ENCODE data around the gene LIPG.

Gene LIPG

GRCh38 chr18:49563701-49564517, 2.1 kb downstream of the LIPG start:
- ChIA-PET POLR2A (ENCODE audit: low non-redundant PET) (interaction anchor here (1.1 kb wide), 1 partner anchor 45 kb away, joined by 3 read pairs; no protein-coding TSS in a partner anchor), CTCF (no interaction called here)
- H3K27ac ChIP-seq: no peak overlapping the region; the same call in 1 of the 2 replicates
- no peak for TF ChIP-seq CTCF (conservative IDR thresholded peaks at IDR 0.05; ENCODE audit: low read depth)
- DNase-seq (ENCODE audit: low spot score): no peak

GRCh38 chr18:49564518-49564834, 2.6 kb downstream of the LIPG start:
- DNase-seq (ENCODE audit: low spot score): no peak
- ChIA-PET CTCF (no interaction called here), POLR2A (ENCODE audit: low non-redundant PET) (no interaction called here)
- no peak for TF ChIP-seq CTCF (conservative IDR thresholded peaks at IDR 0.05; ENCODE audit: low read depth)
- H3K27ac ChIP-seq: no peak overlapping the region

GRCh38 chr18:49565101-49565500, 3.2 kb downstream of the LIPG start:
- ChIA-PET POLR2A (ENCODE audit: low non-redundant PET) (no interaction called here), CTCF (no interaction called here)
- no peak for TF ChIP-seq CTCF (conservative IDR thresholded peaks at IDR 0.05; ENCODE audit: low read depth)
- no peak overlapping the region for H3K27ac ChIP-seq
- DNase-seq (ENCODE audit: low spot score): no peak

- CTCF ChIA-PET: no interaction called here
Measured at GRCh38 chr18:49565612-49566011, 3.8 kb downstream of the LIPG start.

GRCh38 chr18:49566217-49566770, 4.4 kb downstream of the LIPG start:
- H3K27ac ChIP-seq: no peak overlapping the region
- TF ChIP-seq CTCF (conservative IDR thresholded peaks at IDR 0.05; ENCODE audit: low read depth): no peak
- ChIA-PET CTCF (no interaction called here), POLR2A (ENCODE audit: low non-redundant PET) (no interaction called here)
- no peak for DNase-seq (ENCODE audit: low spot score)

More at GRCh38 chr18:49565612-49566011, 3.8 kb downstream of the LIPG start:
- DNase-seq (ENCODE audit: low spot score): no peak
- POLR2A ChIA-PET (ENCODE audit: low non-redundant PET): no interaction called here
- no peak overlapping the region for H3K27ac ChIP-seq
- TF ChIP-seq CTCF (conservative IDR thresholded peaks at IDR 0.05; ENCODE audit: low read depth): no peak

- CTCF ChIA-PET: no interaction called here
- H3K27ac ChIP-seq: no peak overlapping the region
- DNase-seq (ENCODE audit: low spot score): no peak
- no peak for TF ChIP-seq CTCF (conservative IDR thresholded peaks at IDR 0.05; ENCODE audit: low read depth)
- POLR2A ChIA-PET (ENCODE audit: low non-redundant PET): no interaction called here
Measured at GRCh38 chr18:49566985-49567384, 5.1 kb downstream of the LIPG start.
